IPS-18a (cell line): ENCODE results near the gene RB1.
"Not testable (repeated sequence)": the region's sequence is repeated elsewhere in the genome, so short reads cannot be mapped to it uniquely, and the experiment has no call there.

Experiments used
- H3K27ac ChIP-seq: one replicate; pipeline ENCODE4 v1.5.1; 2013; ENCODE audit warnings: low read length
- H3K27me3 ChIP-seq: one replicate; pipeline ENCODE4 v1.6.1; 2013; ENCODE audit warnings: mild to moderate bottlenecking, low read length; ENCODE audit not compliant: control insufficient read depth, insufficient read depth
- H3K36me3 ChIP-seq: one replicate; pipeline ENCODE4 v1.6.1; 2013; ENCODE audit warnings: low read depth, low read length; ENCODE audit not compliant: control insufficient read depth
- H3K4me1 ChIP-seq: one replicate; pipeline ENCODE4 v1.6.1; 2013; ENCODE audit warnings: low read depth, low read length; ENCODE audit not compliant: control insufficient read depth
- H3K4me3 ChIP-seq: one replicate; pipeline ENCODE4 v1.5.1; 2013; ENCODE audit warnings: low read length
- H3K9ac ChIP-seq: one replicate; pipeline ENCODE4 v1.6.1; 2013; ENCODE audit warnings: mild to moderate bottlenecking, low read length, moderate library complexity
- H3K9me3 ChIP-seq: one replicate; pipeline ENCODE4 v1.6.1; 2013; ENCODE audit warnings: low read depth, low read length; ENCODE audit not compliant: control insufficient read depth

RB1 gene

GRCh38 chr13:48320399-48320790, 16.8 kb downstream of the RB1 start:
- no peaks in the 10 kb centered on the region for H3K9me3 ChIP-seq

GRCh38 chr13:48320891-48321510, 17.4 kb downstream of the RB1 start:
- no peaks in the 10 kb centered on the region for H3K27me3 ChIP-seq
- no peak overlapping the region for H3K4me3 ChIP-seq
- H3K4me1 ChIP-seq, result no peaks in the 10 kb centered on the region
- H3K9me3 ChIP-seq, result no peaks in the 10 kb centered on the region
- H3K36me3 ChIP-seq, result no peaks in the 10 kb centered on the region
- no peak overlapping the region for H3K27ac ChIP-seq
- no peak overlapping the region for H3K9ac ChIP-seq

More at GRCh38 chr13:48320399-48320790, 16.8 kb downstream of the RB1 start:
- H3K27me3 ChIP-seq, result no peaks in the 10 kb centered on the region
- H3K4me3 ChIP-seq, result no peak overlapping the region
- H3K9ac ChIP-seq, result no peak overlapping the region
- H3K36me3 ChIP-seq, result no peaks in the 10 kb centered on the region
- no peak overlapping the region for H3K27ac ChIP-seq
- H3K4me1 ChIP-seq, result no peaks in the 10 kb centered on the region

GRCh38 chr13:48322294-48322693, 18.7 kb downstream of the RB1 start:
- Histone ChIP-seq H3K27ac (no peak overlapping the region), H3K9me3 (no peaks in the 10 kb centered on the region), H3K27me3 (no peaks in the 10 kb centered on the region), H3K4me1 (no peaks in the 10 kb centered on the region), H3K4me3 (no peak overlapping the region), H3K9ac (no peak overlapping the region), H3K36me3 (no peaks in the 10 kb centered on the region)

- H3K4me1 ChIP-seq, result no peaks in the 10 kb centered on the region
- no peaks in the 10 kb centered on the region for H3K27me3 ChIP-seq
- no peak overlapping the region for H3K4me3 ChIP-seq
- H3K9ac ChIP-seq, result no peak overlapping the region
- H3K27ac ChIP-seq, result no peak overlapping the region
- H3K9me3 ChIP-seq, result no peaks in the 10 kb centered on the region
- H3K36me3 ChIP-seq, result no peaks in the 10 kb centered on the region
Measured at GRCh38 chr13:48333976-48334375, 30.4 kb downstream of the RB1 start.

- H3K27ac ChIP-seq, result no peak overlapping the region
Measured at GRCh38 chr13:48334534-48335127, 31.1 kb downstream of the RB1 start.

GRCh38 chr13:48339198-48339597, 35.6 kb downstream of the RB1 start:
- H3K36me3 ChIP-seq, H3K27me3 ChIP-seq, H3K4me3 ChIP-seq, H3K4me1 ChIP-seq, H3K9ac ChIP-seq, H3K27ac ChIP-seq, H3K9me3 ChIP-seq: not testable (repeated sequence)

More at GRCh38 chr13:48334534-48335127, 31.1 kb downstream of the RB1 start:
- Histone ChIP-seq H3K9me3 (peaks cover 2% of the 10 kb centered on the region), H3K27me3 (no peaks in the 10 kb centered on the region), H3K4me3 (no peak overlapping the region), H3K4me1 (no peaks in the 10 kb centered on the region), H3K9ac (no peak overlapping the region), H3K36me3 (no peaks in the 10 kb centered on the region)

- H3K36me3 ChIP-seq, result no peaks in the 10 kb centered on the region
- no peaks in the 10 kb centered on the region for H3K4me1 ChIP-seq
- H3K9me3 ChIP-seq, result peaks cover 4% of the 10 kb centered on the region
Measured at GRCh38 chr13:48344264-48344663, 40.7 kb downstream of the RB1 start.

GRCh38 chr13:48346583-48346982, 43.0 kb downstream of the RB1 start:
- no peaks in the 10 kb centered on the region for H3K4me1 ChIP-seq
- no peak overlapping the region for H3K9ac ChIP-seq
- no peak overlapping the region for H3K4me3 ChIP-seq
- no peaks in the 10 kb centered on the region for H3K27me3 ChIP-seq
- H3K27ac ChIP-seq, result no peak overlapping the region
- no peaks in the 10 kb centered on the region for H3K9me3 ChIP-seq
- no peaks in the 10 kb centered on the region for H3K36me3 ChIP-seq

More at GRCh38 chr13:48344264-48344663, 40.7 kb downstream of the RB1 start:
- Histone ChIP-seq H3K9ac (no peak overlapping the region), H3K27me3 (no peaks in the 10 kb centered on the region), H3K4me3 (no peak overlapping the region), H3K27ac (no peak overlapping the region)

GRCh38 chr13:48349525-48349924, 46.0 kb downstream of the RB1 start:
- no peaks in the 10 kb centered on the region for H3K9me3 ChIP-seq
- no peak overlapping the region for H3K27ac ChIP-seq
- H3K4me1 ChIP-seq, result no peaks in the 10 kb centered on the region
- H3K36me3 ChIP-seq, result no peaks in the 10 kb centered on the region
- H3K4me3 ChIP-seq, result no peak overlapping the region
- H3K9ac ChIP-seq, result no peak overlapping the region
- H3K27me3 ChIP-seq, result no peaks in the 10 kb centered on the region

- Histone ChIP-seq H3K36me3 (no peaks in the 10 kb centered on the region), H3K27me3 (no peaks in the 10 kb centered on the region), H3K9me3 (no peaks in the 10 kb centered on the region)
Measured at GRCh38 chr13:48353590-48353989, 50.0 kb downstream of the RB1 start.

GRCh38 chr13:48355524-48355923, 52.0 kb downstream of the RB1 start:
- not testable (repeated sequence) for H3K4me1 ChIP-seq, H3K9ac ChIP-seq, H3K4me3 ChIP-seq, H3K27ac ChIP-seq, H3K9me3 ChIP-seq, H3K36me3 ChIP-seq, H3K27me3 ChIP-seq

More at GRCh38 chr13:48353590-48353989, 50.0 kb downstream of the RB1 start:
- H3K4me1 ChIP-seq, result no peaks in the 10 kb centered on the region
- no peak overlapping the region for H3K9ac ChIP-seq
- no peak overlapping the region for H3K4me3 ChIP-seq
- H3K27ac ChIP-seq, result no peak overlapping the region

- no peak overlapping the region for H3K9ac ChIP-seq
- no peak overlapping the region for H3K4me3 ChIP-seq
- H3K9me3 ChIP-seq, result no peaks in the 10 kb centered on the region
- no peak overlapping the region for H3K27ac ChIP-seq
- no peaks in the 10 kb centered on the region for H3K27me3 ChIP-seq
- H3K4me1 ChIP-seq, result no peaks in the 10 kb centered on the region
- H3K36me3 ChIP-seq, result no peaks in the 10 kb centered on the region
Measured at GRCh38 chr13:48356750-48357149, 53.2 kb downstream of the RB1 start.
